PC-3 (cell line): Measurements from ENCODE around the gene TYMS. TPM values are rescaled to one million over a fixed set of nuclear protein-coding genes. Genes with fewer than 3 reads are reported as not detected.
A peak's percentile ranks its signal among the peaks of the same experiment; 100 is the strongest.

Source experiments
- ATAC-seq: fragments of 200-7000 bp; cut with Tn5 transposase; 2 replicates; pipeline ENCODE4 v1.9.1; 2020; ENCODE audit warnings: mild to moderate bottlenecking, moderate library complexity
- BruUV-seq: library from RNA; stranded (reverse); fragments of 400-500 nt; replicated peaks from 2 replicates; lab custom pipeline; 2021; lab: Mats Ljungman, UMichigan
- CTCF ChIA-PET: fragments of 300-600 bp; sonication (Branson Sonifier 250); formaldehyde crosslinking; loops from one replicate; lab custom pipeline; 2022; ENCODE audit warnings: antibody characterized with exemption; lab: Charles Lee
- POLR2A ChIA-PET: fragments of 300-600 bp; sonication (Branson Sonifier 250); formaldehyde crosslinking; loops from one replicate; lab custom pipeline; 2022; ENCODE audit warnings: antibody characterized with exemption; ENCODE audit not compliant: unreplicated experiment; lab: Charles Lee
- DNase-seq: peaks from one replicate; pipeline ENCODE4 v3.0.0-alpha.2; 2015
- H2AFZ ChIP-seq: fragments of 300-600 bp; sonication (generic); 2 replicates; pipeline ENCODE4 v1.6.0; 2016; ENCODE audit warnings: antibody characterized with exemption, low read length
- H3F3A ChIP-seq: fragments of 300-600 bp; sonication (generic); one replicate; pipeline ENCODE4 v1.6.0; 2017; ENCODE audit warnings: antibody characterized with exemption, low read length, control low read depth, mild to moderate bottlenecking; ENCODE audit not compliant: unreplicated experiment
- H3K27ac ChIP-seq: fragments of 300-600 bp; sonication (generic); 2 replicates; pipeline ENCODE4 v1.5.1; 2016; ENCODE audit warnings: mild to moderate bottlenecking, low read length
- H3K27me3 ChIP-seq: fragments of 300-600 bp; sonication (generic); 2 replicates; pipeline ENCODE4 v1.6.1; 2016; ENCODE audit warnings: low read length, mixed read lengths
- H3K36me3 ChIP-seq: fragments of 300-600 bp; sonication (generic); 2 replicates; pipeline ENCODE4 v1.6.1; 2016; ENCODE audit warnings: low read depth, mixed run types, low read length, mixed read lengths
- H3K4me1 ChIP-seq: fragments of 300-600 bp; sonication (generic); 2 replicates; pipeline ENCODE4 v1.5.1; 2016; ENCODE audit warnings: low read length; ENCODE audit not compliant: insufficient read depth
- H3K4me2 ChIP-seq: fragments of 300-600 bp; sonication (generic); 2 replicates; pipeline ENCODE4 v1.6.0; 2016; ENCODE audit warnings: low read length
- H3K4me3 ChIP-seq: fragments of 300-600 bp; sonication (generic); 2 replicates; pipeline ENCODE4 v1.5.1; 2016; ENCODE audit warnings: mild to moderate bottlenecking, low read length, mixed read lengths
- H3K79me2 ChIP-seq: fragments of 300-600 bp; sonication (generic); 2 replicates; pipeline ENCODE4 v1.6.1; 2017; ENCODE audit warnings: low read length, mixed read lengths
- H3K9ac ChIP-seq: fragments of 300-600 bp; sonication (generic); 2 replicates; pipeline ENCODE4 v1.6.0; 2016; ENCODE audit warnings: mild to moderate bottlenecking, low read length
- H3K9me2 ChIP-seq: fragments of 300-600 bp; sonication (generic); replicated peaks from 2 replicates; pipeline ENCODE4 v1.6.1; 2016; ENCODE audit warnings: mixed run types, low read length, mixed read lengths
- H3K9me3 ChIP-seq: fragments of 300-600 bp; sonication (generic); 2 replicates; pipeline ENCODE4 v1.6.1; 2016; ENCODE audit warnings: low read length, mixed read lengths
- H4K20me1 ChIP-seq: fragments of 300-600 bp; sonication (generic); 2 replicates; pipeline ENCODE4 v1.6.1; 2016; ENCODE audit warnings: low read length, mixed read lengths
- EZH2 ChIP-seq: fragments of 300-600 bp; sonication (generic); IDR thresholded peaks from one replicate; pipeline ENCODE4 v1.6.1; 2017; ENCODE audit warnings: antibody characterized with exemption, mild to moderate bottlenecking, low read length; ENCODE audit not compliant: unreplicated experiment
- EZH2phosphoT487 ChIP-seq: fragments of 300-600 bp; sonication (generic); IDR thresholded peaks from 2 replicates; pipeline ENCODE4 v1.6.1; 2018; ENCODE audit warnings: mild to moderate bottlenecking, antibody characterized with exemption, low read length, borderline replicate concordance
- intact Hi-C: fragments of 100-400 bp; cut with micrococcal nuclease; formaldehyde crosslinking; loops from 2 replicates; pipeline ENCODE4 v1.9.0; 2023
- total RNA-seq: library from RNA; depleted of rRNA; stranded (reverse); fragments of >200 nt; gene quantifications from 2 replicates; pipeline ENCODE4 v1.2.3, GENCODE V29; 2014
- TF ChIP-seq, protein P1 (sequence below): fragments of 300-600 bp; sonication (generic); conservative IDR thresholded peaks from 2 replicates; pipeline ENCODE4 v1.5.1; 2017; ENCODE audit warnings: antibody characterized with exemption, low read depth, mild to moderate bottlenecking, low read length

TYMS gene
- total RNA-seq, 1 experiment from 2014 or later, result 63.2 TPM

DNA sequence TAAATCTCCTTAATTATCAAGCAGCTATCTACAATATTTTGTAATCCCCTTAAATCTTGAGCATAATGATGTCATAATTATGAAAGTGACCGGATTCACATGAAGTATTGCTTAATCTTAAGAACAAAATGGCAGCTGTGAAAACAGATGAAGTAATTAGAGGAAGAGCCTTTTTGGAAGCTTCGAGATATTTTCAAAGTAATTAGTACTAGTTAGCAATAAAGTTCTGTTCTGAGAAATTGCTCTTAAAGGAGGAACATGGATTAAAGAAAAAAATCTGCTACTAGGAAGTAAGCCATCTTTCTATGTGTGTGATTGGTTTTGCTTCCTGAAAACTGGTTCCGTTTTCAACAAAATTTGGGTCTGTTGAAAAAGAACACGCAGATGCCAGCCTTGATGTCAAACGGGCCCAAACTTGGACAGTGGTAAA, 42.3 kb upstream of the TYMS start:
- CTCF ChIA-PET, result interaction anchor here (0.7 kb wide), 1 partner anchor 9 kb away, joined by 3 read pairs; no protein-coding TSS in a partner anchor
- BruUV-seq, result no TSS peak
- H3K4me2 ChIP-seq, result no peak overlapping the region
- H3K36me3 ChIP-seq, result no peaks in the 10 kb centered on the region
- no peaks in the 10 kb centered on the region for H3K9me3 ChIP-seq
- H3K9me2 ChIP-seq, result no peaks in the 10 kb centered on the region
- no peak overlapping the region for H3K27ac ChIP-seq
- TF ChIP-seq, protein P1, sequence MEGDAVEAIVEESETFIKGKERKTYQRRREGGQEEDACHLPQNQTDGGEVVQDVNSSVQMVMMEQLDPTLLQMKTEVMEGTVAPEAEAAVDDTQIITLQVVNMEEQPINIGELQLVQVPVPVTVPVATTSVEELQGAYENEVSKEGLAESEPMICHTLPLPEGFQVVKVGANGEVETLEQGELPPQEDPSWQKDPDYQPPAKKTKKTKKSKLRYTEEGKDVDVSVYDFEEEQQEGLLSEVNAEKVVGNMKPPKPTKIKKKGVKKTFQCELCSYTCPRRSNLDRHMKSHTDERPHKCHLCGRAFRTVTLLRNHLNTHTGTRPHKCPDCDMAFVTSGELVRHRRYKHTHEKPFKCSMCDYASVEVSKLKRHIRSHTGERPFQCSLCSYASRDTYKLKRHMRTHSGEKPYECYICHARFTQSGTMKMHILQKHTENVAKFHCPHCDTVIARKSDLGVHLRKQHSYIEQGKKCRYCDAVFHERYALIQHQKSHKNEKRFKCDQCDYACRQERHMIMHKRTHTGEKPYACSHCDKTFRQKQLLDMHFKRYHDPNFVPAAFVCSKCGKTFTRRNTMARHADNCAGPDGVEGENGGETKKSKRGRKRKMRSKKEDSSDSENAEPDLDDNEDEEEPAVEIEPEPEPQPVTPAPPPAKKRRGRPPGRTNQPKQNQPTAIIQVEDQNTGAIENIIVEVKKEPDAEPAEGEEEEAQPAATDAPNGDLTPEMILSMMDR, result no peak
- TF ChIP-seq EZH2, result no peak
- H3K4me1 ChIP-seq, result no peaks in the 10 kb centered on the region
- no peak overlapping the region for H3K9ac ChIP-seq
- H3F3A ChIP-seq, result no peaks in the 10 kb centered on the region
- intact Hi-C loops, result loop anchor here (5.0 to 10.0 kb wide), 2 partner anchors 118 to 140 kb away; no protein-coding TSS in a partner anchor
- H4K20me1 ChIP-seq, result no peaks in the 10 kb centered on the region
- H3K27me3 ChIP-seq, result peaks cover 44% of the 10 kb centered on the region
- no peak for DNase-seq
- no peak for ATAC-seq
- H3K79me2 ChIP-seq, result no peaks in the 10 kb centered on the region
- POLR2A ChIA-PET, result no interaction called here
- H2AFZ ChIP-seq, result no peak overlapping the region
- H3K4me3 ChIP-seq, result no peak overlapping the region

DNA sequence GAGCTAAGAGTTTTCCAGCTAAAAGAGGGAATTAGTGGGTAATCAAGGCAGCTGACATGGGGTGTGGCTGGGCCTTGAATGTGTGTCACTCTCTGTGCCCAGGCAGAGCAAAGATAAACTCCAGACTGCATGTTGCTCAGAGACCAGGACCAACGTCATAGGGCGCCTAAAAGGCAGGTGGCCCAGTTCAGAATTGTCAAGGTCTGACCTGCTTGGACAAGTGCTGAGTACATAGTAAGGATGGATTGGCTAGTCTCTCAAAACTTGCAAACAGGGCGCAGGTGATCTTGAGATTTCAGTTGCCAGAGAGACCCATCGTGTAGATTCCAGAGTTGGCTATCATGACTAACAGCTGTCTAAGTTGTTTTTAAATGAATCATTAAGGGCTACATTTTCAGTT, 41.7 kb upstream of the TYMS start:
- H3K27me3 ChIP-seq, result peaks cover 49% of the 10 kb centered on the region
- ATAC-seq, result peak; percentile 27; the same call in 1 of the 2 replicates
- intact Hi-C loops, result loop anchor here (1.0 to 10.0 kb wide), 4 partner anchors 18 to 329 kb away; no protein-coding TSS in a partner anchor

More for the DNA sequence above, 41.7 kb upstream of the TYMS start:
- no peaks in the 10 kb centered on the region for H3K9me2 ChIP-seq
- H3K9me3 ChIP-seq, result no peaks in the 10 kb centered on the region
- H3F3A ChIP-seq, result no peaks in the 10 kb centered on the region
- ChIA-PET POLR2A (interaction anchor here (0.6 to 0.8 kb wide), 2 partner anchors 100 to 219 kb away, joined by 3 to 6 read pairs; no protein-coding TSS in a partner anchor), CTCF (interaction anchor here (0.7 kb wide), 1 partner anchor 8 kb away, joined by 3 read pairs; no protein-coding TSS in a partner anchor)
- no peak overlapping the region for H3K9ac ChIP-seq
- no peak overlapping the region for H3K4me2 ChIP-seq
- H3K4me1 ChIP-seq, result no peaks in the 10 kb centered on the region
- no peaks in the 10 kb centered on the region for H3K79me2 ChIP-seq
- no TSS peak for BruUV-seq
- H3K27ac ChIP-seq, result no peak overlapping the region
- DNase-seq, result no peak
- H4K20me1 ChIP-seq, result no peaks in the 10 kb centered on the region
- no peak overlapping the region for H3K4me3 ChIP-seq
- TF ChIP-seq EZH2 (no peak), EZH2phosphoT487 (no peak)
- TF ChIP-seq, protein P1, result no peak
- no peaks in the 10 kb centered on the region for H3K36me3 ChIP-seq
- no peak overlapping the region for H2AFZ ChIP-seq
